Gastroesophageal sphincter (tissue), 4 donors: Measurements from ENCODE around the gene SHTN1. TPM values are rescaled to one million over a fixed set of nuclear protein-coding genes. Genes with fewer than 3 reads are reported as not detected.

ENCODE experiments used
- ATAC-seq: fragments of 150-250 bp; one replicate; pipeline ENCODE4 v1.9.1; 2016; ENCODE audit warnings: mild to moderate bottlenecking, moderate library complexity
- H3K27ac ChIP-seq, 4 donors: fragments of 200-600 bp; sonication (generic) in 3 of 4; 1 replicate in 3 of 4; 2 replicates in 1 of 4; pipeline ENCODE4 v1.5.1; 2016 to 2019
- H3K27me3 ChIP-seq: fragments of 200-600 bp; sonication (generic); one replicate; pipeline ENCODE4 v1.5.1; 2019
- H3K36me3 ChIP-seq, 2 donors: fragments of 200-600 bp; sonication (generic); one replicate each; pipeline ENCODE4 v1.5.1; 2019; ENCODE audit warnings: control low read depth in 1 of 2
- H3K4me1 ChIP-seq, 3 donors: fragments of 200-600 bp; sonication (generic); 1 replicate in 2 of 3; 2 replicates in 1 of 3; pipeline ENCODE4 v1.5.1; 2016 to 2019; ENCODE audit warnings: control low read depth in 2 of 3
- H3K4me3 ChIP-seq, 2 donors: fragments of 200-600 bp; sonication (generic); one replicate each; pipeline ENCODE4 v1.5.1; 2019; ENCODE audit warnings: mild to moderate bottlenecking in 1 of 2, moderate library complexity in 1 of 2
- H3K9me3 ChIP-seq, 3 donors: fragments of 200-600 bp; sonication (generic); one replicate each; pipeline ENCODE4 v1.5.1; 2017 to 2019; ENCODE audit warnings: control low read depth in 2 of 3
- EP300 ChIP-seq: sonication (generic); formaldehyde crosslinking; IDR thresholded peaks from one replicate; pipeline ENCODE4 v1.6.1; 2017; ENCODE audit warnings: antibody characterized with exemption, mild to moderate bottlenecking
- POLR2A ChIP-seq, 2 donors: fragments of 450-650 bp; IDR thresholded peaks; one replicate each; pipeline ENCODE4 v1.6.1; 2017; ENCODE audit warnings: antibody characterized with exemption in 2 of 2, mild to moderate bottlenecking in 2 of 2, moderate library complexity in 1 of 2
- POLR2AphosphoS5 ChIP-seq: sonication (generic); formaldehyde crosslinking; IDR thresholded peaks from one replicate; pipeline ENCODE4 v1.6.1; 2017; ENCODE audit warnings: antibody characterized with exemption
- WGBS, 2 donors: methylation state at CpG; one replicate each; pipeline ENCODE4 v1.1.5; 2018; ENCODE audit warnings: low coverage in 1 of 2; 5-methylcytosine and 5-hydroxymethylcytosine counted together
- total RNA-seq, 4 donors: library from RNA; depleted of rRNA; stranded (reverse); fragments of >200 nt; gene quantifications; one replicate each; pipeline ENCODE4 v1.1.0, GENCODE V29; 2016
- TF ChIP-seq, protein P1 (sequence below), 4 experiments: fragments of 200-600 bp in 2 of 4; fragments of 450-650 bp in 2 of 4; sonication (generic) in 1 of 4; IDR thresholded peaks; one replicate each; pipeline ENCODE4 v1.5.1; 2017 to 2019; ENCODE audit warnings: antibody characterized with exemption in 4 of 4, mild to moderate bottlenecking in 2 of 4, moderate library complexity in 2 of 4

The SHTN1 gene
- total RNA-seq, 4 donors from 2014 or later, result 4.3 to 9.2 (median 6.3) TPM

DNA sequence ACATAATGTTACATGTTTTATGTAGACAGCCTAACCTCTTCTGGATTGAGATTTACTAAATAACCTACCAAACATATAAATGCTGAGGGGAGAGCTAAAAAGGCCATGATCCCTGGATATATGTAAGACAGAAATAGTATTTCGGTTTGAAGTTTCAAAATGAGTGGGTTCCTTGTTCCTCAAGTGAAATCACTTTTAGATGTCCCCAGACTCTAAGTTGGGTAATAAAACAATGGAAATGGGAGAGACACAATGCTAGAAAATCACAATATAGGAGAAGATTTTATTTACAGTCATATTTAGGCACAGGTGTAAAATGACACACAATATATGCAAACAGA, 56.5 kb downstream of the SHTN1 start:
- no peaks in the 10 kb centered on the region for H3K36me3 ChIP-seq
- no peak overlapping the region for H3K4me3 ChIP-seq
- no peak for TF ChIP-seq POLR2AphosphoS5
- TF ChIP-seq, protein P1, sequence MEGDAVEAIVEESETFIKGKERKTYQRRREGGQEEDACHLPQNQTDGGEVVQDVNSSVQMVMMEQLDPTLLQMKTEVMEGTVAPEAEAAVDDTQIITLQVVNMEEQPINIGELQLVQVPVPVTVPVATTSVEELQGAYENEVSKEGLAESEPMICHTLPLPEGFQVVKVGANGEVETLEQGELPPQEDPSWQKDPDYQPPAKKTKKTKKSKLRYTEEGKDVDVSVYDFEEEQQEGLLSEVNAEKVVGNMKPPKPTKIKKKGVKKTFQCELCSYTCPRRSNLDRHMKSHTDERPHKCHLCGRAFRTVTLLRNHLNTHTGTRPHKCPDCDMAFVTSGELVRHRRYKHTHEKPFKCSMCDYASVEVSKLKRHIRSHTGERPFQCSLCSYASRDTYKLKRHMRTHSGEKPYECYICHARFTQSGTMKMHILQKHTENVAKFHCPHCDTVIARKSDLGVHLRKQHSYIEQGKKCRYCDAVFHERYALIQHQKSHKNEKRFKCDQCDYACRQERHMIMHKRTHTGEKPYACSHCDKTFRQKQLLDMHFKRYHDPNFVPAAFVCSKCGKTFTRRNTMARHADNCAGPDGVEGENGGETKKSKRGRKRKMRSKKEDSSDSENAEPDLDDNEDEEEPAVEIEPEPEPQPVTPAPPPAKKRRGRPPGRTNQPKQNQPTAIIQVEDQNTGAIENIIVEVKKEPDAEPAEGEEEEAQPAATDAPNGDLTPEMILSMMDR (IDR thresholded peaks at IDR 0.05), result no peak
- no peak for TF ChIP-seq EP300
- no peak for TF ChIP-seq POLR2A (IDR thresholded peaks at IDR 0.05)
- ATAC-seq, result no peak
- H3K27me3 ChIP-seq, result no peaks in the 10 kb centered on the region
- H3K27ac ChIP-seq, result no peak overlapping the region
- no peaks in the 10 kb centered on the region for H3K4me1 ChIP-seq
- 82% methylated on average over 1 of the region's 1 CpG; no CpG with 5 or more reads in 1 of the 2 donors for WGBS, 2 donors
- H3K9me3 ChIP-seq, result no peaks in the 10 kb centered on the region

DNA sequence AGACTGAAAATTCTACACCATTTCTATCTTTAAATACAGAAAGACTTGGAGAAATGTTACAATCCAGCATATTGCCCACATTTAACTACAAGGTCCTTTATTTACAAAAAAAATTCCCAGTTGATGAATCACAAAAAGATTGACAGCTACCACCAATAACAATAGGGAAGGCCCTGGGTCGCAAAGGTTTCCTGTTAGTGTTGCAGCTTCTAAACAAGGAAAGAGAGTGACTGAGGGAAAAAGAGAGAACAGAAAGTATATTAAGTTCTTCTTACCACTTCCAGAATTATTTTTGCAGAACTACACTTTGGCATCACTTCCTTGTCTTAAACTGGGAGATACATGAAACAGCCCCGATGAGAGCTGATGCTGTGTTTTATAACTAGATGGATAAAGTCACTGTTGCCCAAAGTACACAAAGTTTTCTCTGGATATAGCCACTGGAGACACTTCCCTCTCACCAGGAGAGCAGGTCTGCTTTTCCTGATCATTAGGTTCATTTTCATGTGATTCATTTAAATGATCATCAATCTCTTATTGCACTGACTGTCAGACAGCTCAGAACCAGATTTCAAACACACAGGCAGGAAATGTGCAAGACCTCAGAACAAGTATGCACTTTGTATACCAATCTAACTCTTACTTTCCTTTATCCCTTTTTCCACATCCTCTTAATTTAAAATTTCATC, 57.0 kb downstream of the SHTN1 start:
- H3K27ac ChIP-seq, result no peak overlapping the region
- peak; percentile 31 for ATAC-seq
- WGBS, 2 donors, result 32 to 67% methylated on average over 2 of the region's 2 CpGs
- no peak overlapping the region for H3K4me3 ChIP-seq
- H3K4me1 ChIP-seq, result no peaks in the 10 kb centered on the region
- H3K9me3 ChIP-seq, result no peaks in the 10 kb centered on the region
- no peaks in the 10 kb centered on the region for H3K27me3 ChIP-seq
- TF ChIP-seq, protein P1 (IDR thresholded peaks at IDR 0.05), result no peak
- no peak for TF ChIP-seq POLR2AphosphoS5
- no peak for TF ChIP-seq POLR2A (IDR thresholded peaks at IDR 0.05)
- TF ChIP-seq EP300, result no peak
- no peaks in the 10 kb centered on the region for H3K36me3 ChIP-seq

DNA sequence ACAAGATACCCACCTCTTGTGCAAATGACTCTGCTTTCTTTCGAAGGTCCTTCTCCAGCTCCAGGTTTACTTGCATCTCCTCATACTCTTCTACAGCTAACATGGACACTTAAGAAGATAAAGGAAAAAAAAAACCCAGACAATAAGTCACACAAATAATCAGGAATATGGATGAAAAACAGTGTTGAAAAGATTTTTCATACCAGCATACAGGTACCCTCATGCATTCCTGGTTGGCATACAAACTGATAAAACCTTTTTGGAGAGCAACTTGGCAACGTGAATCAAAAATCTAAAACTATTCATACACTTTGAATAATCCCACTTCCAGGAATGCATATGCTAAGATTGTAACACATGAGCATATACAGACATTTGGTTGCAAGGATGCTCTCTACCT, 60.1 kb downstream of the SHTN1 start:
- Histone ChIP-seq H3K4me1 (no peaks in the 10 kb centered on the region), H3K9me3 (no peaks in the 10 kb centered on the region), H3K27ac (no peak overlapping the region), H3K27me3 (no peaks in the 10 kb centered on the region), H3K4me3 (no peak overlapping the region), H3K36me3 (peaks cover 0 to under 1% of the 10 kb centered on the region in 2 donors)
- TF ChIP-seq POLR2AphosphoS5 (no peak), EP300 (no peak), POLR2A (IDR thresholded peaks at IDR 0.05) (no peak)
- TF ChIP-seq, protein P1 (IDR thresholded peaks at IDR 0.05), result no peak
- 93 to 100% methylated on average over 1 to 2 of the region's 2 CpGs for WGBS, 2 donors
- ATAC-seq, result no peak

DNA sequence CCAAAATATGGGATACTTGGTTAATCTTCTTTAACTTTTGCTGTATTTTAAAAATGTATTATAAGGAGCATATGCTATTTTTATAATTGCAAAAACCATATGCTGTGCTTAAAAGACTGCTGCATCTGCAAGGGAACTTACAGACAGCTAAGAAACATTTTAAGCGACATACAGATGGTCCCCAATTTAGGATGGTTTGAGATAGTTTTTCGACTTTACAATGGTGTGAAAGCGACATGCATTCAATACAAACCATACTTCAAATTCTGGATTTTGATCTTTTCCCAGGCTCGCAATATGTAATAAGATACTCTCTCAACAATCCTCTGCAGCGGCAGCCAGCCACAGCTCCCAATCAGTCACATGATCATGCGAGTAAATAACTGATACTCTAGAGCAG, 73.2 kb downstream of the SHTN1 start:
- no peaks in the 10 kb centered on the region for H3K4me1 ChIP-seq
- H3K27ac ChIP-seq, result no peak overlapping the region
- 84 to 89% methylated on average over 5 to 6 of the region's 6 CpGs for WGBS, 2 donors
- peaks cover 0 to 7% of the 10 kb centered on the region in 2 donors for H3K36me3 ChIP-seq
- no peaks in the 10 kb centered on the region for H3K27me3 ChIP-seq
- ATAC-seq, result no peak
- H3K9me3 ChIP-seq, result no peaks in the 10 kb centered on the region
- TF ChIP-seq EP300 (no peak), POLR2AphosphoS5 (no peak), POLR2A (IDR thresholded peaks at IDR 0.05) (no peak)
- TF ChIP-seq, protein P1 (IDR thresholded peaks at IDR 0.05), result no peak
- H3K4me3 ChIP-seq, result no peak overlapping the region

DNA sequence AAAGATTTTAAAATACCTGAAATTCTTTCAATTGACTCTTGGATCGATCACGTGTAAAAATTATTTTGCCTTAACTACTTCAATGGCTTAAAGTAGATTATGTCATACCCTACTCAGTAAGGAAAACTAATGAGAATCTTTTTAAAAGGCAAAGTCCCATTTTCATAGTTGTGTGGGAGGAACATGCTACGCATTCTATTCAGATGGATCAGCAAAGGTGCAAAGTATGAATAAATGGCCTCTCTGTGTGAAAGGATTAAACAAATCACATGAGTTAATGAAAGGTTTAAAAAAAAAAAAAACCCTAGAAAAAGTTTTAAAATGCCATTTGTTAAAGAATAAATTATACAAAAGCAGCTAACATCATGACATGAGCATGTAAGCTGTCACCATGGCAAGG, 78.6 kb downstream of the SHTN1 start:
- no peak for ATAC-seq
- peaks cover 0 to 7% of the 10 kb centered on the region in 2 donors for H3K36me3 ChIP-seq
- H3K9me3 ChIP-seq, result no peaks in the 10 kb centered on the region
- no peak overlapping the region for H3K4me3 ChIP-seq
- 80 to 84% methylated on average over 3 of the region's 3 CpGs for WGBS, 2 donors
- no peaks in the 10 kb centered on the region for H3K27me3 ChIP-seq
- TF ChIP-seq EP300 (no peak), POLR2A (IDR thresholded peaks at IDR 0.05) (no peak), POLR2AphosphoS5 (no peak)
- TF ChIP-seq, protein P1 (IDR thresholded peaks at IDR 0.05), result no peak
- H3K27ac ChIP-seq, result no peak overlapping the region
- H3K4me1 ChIP-seq, result no peaks in the 10 kb centered on the region
